HG03571 (cell line): ENCODE results near the gene METTL27.
"Not testable (repeated sequence)": the region's sequence is repeated elsewhere in the genome, so short reads cannot be mapped to it uniquely, and the experiment has no call there.

Experiments used
- ATAC-seq: cut with Tn5 transposase; IDR thresholded peaks from one replicate; pipeline ENCODE4 v1.9.1; 2021; ENCODE audit not compliant: unreplicated experiment

The METTL27 gene

DNA sequence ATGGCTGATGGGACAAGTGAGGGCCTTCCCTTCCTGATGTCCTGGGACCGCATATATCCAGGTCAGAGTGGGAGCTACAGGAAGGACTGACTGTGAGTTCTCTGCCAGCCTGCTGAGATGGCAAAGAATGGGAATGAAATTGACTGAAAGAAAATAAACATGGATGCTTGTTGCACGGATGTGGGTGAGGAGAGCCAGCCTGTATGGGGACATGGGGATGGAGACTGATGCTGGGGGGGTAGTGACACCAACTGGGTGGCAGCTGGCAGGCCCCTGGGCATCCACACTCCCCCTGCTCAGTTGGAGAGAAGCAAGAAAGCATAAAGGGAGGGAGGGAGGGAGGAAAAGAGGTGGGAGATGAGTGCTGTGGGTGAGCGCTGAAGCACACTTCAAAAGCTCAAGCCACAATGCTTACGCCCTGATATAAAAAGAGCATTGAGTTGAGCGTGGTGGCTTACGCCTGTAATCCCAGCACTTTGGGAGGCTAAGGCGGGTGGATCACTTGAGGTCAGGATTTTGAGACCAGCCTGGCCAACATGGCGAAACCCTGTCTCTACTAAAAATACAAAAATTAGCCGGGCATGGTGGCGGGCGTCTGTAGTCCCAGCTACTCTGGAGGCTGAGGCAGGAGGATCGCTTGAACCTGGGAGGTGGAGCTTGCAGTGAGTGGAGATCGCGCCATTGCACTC lies 20.6 kb downstream of the METTL27 start:
- not testable (repeated sequence) for ATAC-seq

- no peak for ATAC-seq
These were observed 22.3 kb downstream of the METTL27 start for GRCh38 chr7:73820013-73820412.

DNA sequence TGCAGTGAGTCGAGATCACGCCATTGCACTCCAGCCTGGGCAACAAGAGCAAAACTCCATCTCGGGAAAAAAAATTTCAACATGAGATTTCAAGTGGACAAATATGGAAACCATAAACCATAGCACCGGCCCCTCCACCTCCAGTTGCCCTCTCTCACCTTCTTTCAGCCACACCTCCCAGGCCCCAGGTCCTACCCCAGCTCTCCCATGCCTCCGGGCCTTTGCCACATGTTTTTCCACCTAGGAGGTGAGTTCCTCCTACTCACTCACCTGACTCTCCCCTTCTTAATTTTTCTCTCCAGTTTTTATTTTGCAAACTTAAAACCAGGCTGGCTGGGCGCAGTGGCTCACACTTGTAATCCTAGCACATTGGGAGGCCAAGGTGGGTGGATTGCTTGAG lies 25.2 kb downstream of the METTL27 start:
- no peak for ATAC-seq

- no peak for ATAC-seq
These were observed 26.9 kb downstream of the METTL27 start for GRCh38 chr7:73815436-73815835.

DNA sequence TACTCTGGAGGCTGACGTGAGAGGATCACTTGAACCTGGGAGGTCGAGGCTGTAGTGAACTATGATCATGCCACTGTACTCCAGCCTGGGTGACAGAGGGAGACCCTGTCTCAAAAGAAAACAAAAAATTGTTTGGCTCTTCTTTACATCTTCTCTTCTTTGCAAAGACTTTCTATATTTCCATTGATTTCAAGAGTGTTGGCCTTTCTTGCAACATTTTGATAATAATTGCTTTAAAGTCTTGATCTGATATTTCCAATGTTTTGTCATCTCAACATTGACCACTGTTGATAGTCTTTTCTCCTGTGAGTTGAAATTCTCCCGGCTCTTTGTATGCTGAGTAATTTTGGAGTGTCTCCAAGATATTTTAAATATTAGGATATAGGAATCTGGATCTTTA lies 29.3 kb downstream of the METTL27 start:
- ATAC-seq, result no peak

DNA sequence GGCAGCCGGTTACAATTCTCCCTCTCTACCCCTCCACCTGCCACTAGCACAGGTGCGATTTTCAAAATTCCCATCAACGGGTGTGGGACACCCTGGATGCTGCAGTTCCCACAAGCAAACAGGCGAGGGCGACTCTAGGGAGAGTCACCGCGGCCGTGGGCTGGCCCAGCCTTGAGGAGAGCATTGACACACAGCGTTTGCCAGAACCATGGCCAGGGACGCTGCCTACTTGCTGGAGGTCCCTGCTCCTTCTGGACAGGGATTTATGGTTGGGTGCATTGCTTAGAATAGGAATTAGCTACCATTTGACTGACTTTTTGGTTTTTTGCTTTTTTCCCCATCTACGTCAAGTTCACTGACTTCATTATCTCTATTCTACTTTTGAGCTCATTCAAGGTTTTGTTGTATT lies 30.6 kb downstream of the METTL27 start:
- ATAC-seq, result no peak

DNA sequence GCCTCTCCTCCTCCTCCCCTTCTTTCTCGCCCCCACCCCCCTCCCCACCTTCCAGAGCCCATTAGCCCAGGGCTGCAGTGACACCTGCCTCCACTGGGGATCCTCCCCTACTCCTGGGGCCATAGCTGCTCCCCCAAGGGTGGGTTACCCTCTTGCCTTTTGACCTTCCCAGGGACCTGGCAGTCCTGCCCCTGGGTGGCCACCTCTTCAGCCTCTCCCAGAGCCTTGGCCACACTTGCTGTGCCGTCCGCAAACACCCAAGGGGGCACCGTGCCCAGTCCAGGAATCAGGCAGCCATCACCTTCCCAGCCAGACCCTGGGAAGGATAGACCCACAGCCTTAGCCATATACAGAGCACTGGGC lies 31.3 kb downstream of the METTL27 start:
- ATAC-seq, result no peak

- ATAC-seq, result no peak
These were observed 32.8 kb downstream of the METTL27 start for GRCh38 chr7:73809467-73809951.

DNA sequence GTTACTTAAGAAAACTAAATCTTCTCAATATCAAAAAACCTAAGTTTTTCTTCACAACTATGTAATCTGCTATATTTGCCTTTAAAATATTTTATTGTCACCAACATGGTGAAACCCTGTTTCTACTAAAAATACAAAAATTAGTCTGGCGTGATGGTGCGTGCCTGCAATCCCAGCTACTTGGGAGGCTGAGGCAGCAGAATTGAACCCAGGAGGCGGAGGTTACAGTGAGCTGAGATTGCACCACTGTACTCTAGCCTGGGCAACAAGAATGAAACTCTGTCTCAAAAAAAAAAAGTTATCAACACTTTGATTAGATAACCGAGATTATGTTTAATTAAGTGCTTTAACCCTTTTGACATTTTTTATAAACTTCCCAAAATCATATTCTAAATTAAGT lies 39.9 kb downstream of the METTL27 start:
- ATAC-seq, result no peak

DNA sequence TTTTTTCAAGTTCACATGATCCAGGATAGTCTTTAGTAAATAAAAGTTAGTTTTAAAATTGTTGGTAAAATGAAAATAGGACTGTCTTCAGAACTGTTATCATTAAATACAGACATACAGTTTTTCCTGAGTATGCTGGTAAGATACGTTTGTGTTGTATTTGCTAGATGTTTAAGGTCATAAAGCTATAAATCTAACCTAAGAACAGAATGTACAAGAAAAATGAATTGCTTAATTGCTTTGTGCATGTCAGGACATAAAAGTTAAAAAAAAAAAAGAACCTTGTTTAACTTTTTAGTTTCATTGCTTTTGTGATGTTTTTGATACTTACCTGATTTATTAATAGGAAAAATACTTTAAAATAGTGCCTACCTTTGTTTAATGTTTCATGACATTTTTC lies 40.7 kb downstream of the METTL27 start:
- ATAC-seq, result no peak

- no peak for ATAC-seq
These were observed 42.8 kb downstream of the METTL27 start for GRCh38 chr7:73799282-73800141.

DNA sequence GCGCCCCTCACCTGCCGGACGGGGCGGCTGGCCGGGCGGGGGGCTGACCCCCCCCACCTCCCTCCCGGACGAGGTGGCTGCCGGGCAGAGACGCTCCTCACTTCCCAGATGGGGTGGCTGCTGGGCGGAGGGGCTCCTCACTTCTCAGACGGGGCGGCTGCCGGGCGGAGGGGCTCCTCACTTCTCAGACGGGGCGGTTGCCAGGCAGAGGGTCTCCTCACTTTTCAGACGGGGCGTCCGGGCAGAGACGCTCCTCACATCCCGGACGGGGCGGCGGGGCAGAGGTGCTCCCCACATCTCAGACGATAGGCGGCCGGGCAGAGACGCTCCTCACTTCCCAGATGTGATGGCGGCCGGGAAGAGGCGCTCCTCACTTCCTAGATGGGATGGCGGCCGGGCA lies 45.1 kb downstream of the METTL27 start:
- not testable (repeated sequence) for ATAC-seq

GRCh38 chr7:73796656-73797055 lies 45.7 kb downstream of the METTL27 start:
- not testable (repeated sequence) for ATAC-seq

- not testable (repeated sequence) for ATAC-seq
These were observed 47.1 kb downstream of the METTL27 start for GRCh38 chr7:73795188-73795587.

DNA sequence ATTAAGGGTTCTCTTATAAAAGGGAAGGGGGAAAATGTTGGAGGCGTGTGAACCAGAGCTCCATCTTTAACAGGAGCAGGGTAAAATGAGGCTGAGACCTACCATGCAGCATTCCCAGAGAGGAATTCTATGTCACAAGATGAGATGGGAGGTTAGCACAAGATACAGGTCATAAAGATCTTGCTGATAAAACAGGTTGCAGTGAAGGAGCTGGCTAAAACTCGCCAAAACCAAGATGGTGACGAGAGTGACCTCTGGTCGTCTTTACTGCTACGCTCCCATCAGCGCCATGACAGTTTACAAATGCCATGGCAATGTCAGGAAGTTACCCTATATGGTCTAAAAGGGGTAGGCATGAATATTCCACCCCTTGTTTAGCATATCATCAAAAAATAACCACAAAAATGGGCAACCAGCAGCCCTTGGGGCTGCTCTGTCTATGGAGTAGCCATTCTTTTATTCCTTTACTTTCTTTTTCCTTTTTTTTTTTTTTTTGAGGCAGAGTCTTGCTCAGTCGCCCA lies 51.1 kb downstream of the METTL27 start:
- not testable (repeated sequence) for ATAC-seq

DNA sequence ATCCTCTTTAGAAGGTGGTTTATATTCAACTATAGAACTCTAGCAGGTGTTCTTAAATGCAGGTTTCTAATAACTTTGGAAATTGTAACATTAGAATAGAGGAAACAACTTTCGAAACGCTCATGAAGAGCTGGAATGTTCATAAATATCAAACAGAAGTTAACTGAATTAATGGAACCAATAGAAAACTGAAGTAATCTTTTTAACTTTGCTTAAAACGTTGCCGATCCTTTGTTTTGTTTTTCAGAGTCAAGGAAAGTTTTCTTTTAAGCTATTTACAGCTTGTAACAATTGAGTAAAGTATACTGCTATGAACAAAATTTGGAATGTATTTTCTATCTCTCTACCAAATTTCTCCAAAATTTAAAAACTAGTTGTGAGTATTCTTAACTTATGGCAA lies 53.3 kb downstream of the METTL27 start:
- ATAC-seq, result no peak

- not testable (repeated sequence) for ATAC-seq
These were observed 54.6 kb downstream of the METTL27 start for GRCh38 chr7:73787786-73788048.

- no peak for ATAC-seq
These were observed 55.7 kb downstream of the METTL27 start for GRCh38 chr7:73786588-73786987.
